H1 (cell line): ENCODE results near the gene RBM44. TPM values are rescaled to one million over a fixed set of nuclear protein-coding genes. Genes with fewer than 3 reads are reported as not detected.

Experiments
- CTCF ChIA-PET: fragments of 300-600 bp; sonication (Branson Sonifier 250); formaldehyde crosslinking; loops from one replicate; lab custom pipeline; 2021; ENCODE audit not compliant: partially characterized antibody; lab: Charles Lee
- POLR2A ChIA-PET: fragments of 300-600 bp; sonication (Branson Sonifier 250); formaldehyde crosslinking; loops from one replicate; lab custom pipeline; 2021; ENCODE audit warnings: inconsistent platforms; ENCODE audit not compliant: partially characterized antibody; lab: Charles Lee
- DNase-seq, 2 experiments: peaks; one replicate each; pipeline versions ENCODE4 v3.0.0 to v3.0.0-alpha.2; 2010 to 2022; ENCODE audit warnings: low spot score in 2 of 2, low read depth in 1 of 2, mixed read lengths in 1 of 2
- FAIRE-seq: peaks from 2 replicates; lab custom pipeline; 2011; peaks lifted over from hg19 to GRCh38; lab: Jason Lieb, UNC
- H2AFZ ChIP-seq: 2 replicates; pipeline ENCODE4 v1.8.1; 2012; ENCODE audit warnings: low read length, inconsistent platforms
- H2AK5ac ChIP-seq: 2 replicates; pipeline ENCODE4 v1.6.1; 2013; ENCODE audit warnings: low read depth, low read length
- H2BK120ac ChIP-seq: replicated peaks from 2 replicates; pipeline ENCODE3; 2013; ENCODE audit warnings: low read depth, low read length, inconsistent platforms
- H2BK12ac ChIP-seq: 2 replicates; pipeline ENCODE4 v1.6.1; 2013; ENCODE audit warnings: low read depth, low read length
- H2BK15ac ChIP-seq: 2 replicates; pipeline ENCODE4 v1.6.1; 2013; ENCODE audit warnings: low read length
- H2BK20ac ChIP-seq: 2 replicates; pipeline ENCODE4 v1.6.1; 2013; ENCODE audit warnings: low read length
- H2BK5ac ChIP-seq: 2 replicates; pipeline ENCODE4 v1.6.1; 2013; ENCODE audit warnings: low read depth, low read length
- H3K14ac ChIP-seq: 2 replicates; pipeline ENCODE4 v1.6.1; 2013; ENCODE audit warnings: inconsistent platforms; ENCODE audit not compliant: insufficient read length
- H3K18ac ChIP-seq: 2 replicates; pipeline ENCODE4 v1.6.1; 2013; ENCODE audit warnings: low read length; ENCODE audit errors: extremely low read depth
- H3K23ac ChIP-seq: 2 replicates; pipeline ENCODE4 v1.6.1; 2013; ENCODE audit warnings: inconsistent platforms; ENCODE audit not compliant: insufficient read length
- H3K23me2 ChIP-seq: 2 replicates; pipeline ENCODE4 v1.6.1; 2013; ENCODE audit warnings: low read depth, low read length
- H3K27ac ChIP-seq: 2 replicates; pipeline ENCODE4 v1.6.1; 2011; ENCODE audit warnings: low read depth, low read length, inconsistent platforms
- H3K27me3 ChIP-seq, 4 experiments: replicated peaks in 1 of 4; 1 replicate in 1 of 4; 2 replicates in 3 of 4; pipeline versions ENCODE4 v1.6.1 to v1.8.1; 2011 to 2013; ENCODE audit warnings: low read length in 3 of 4, mild to moderate bottlenecking in 3 of 4, inconsistent platforms in 2 of 4, mixed read lengths in 2 of 4, moderate library complexity in 1 of 4; ENCODE audit not compliant: control insufficient read depth in 3 of 4, insufficient read depth in 3 of 4; ENCODE audit errors: extremely low read depth in 1 of 4
- H3K36me3 ChIP-seq, 4 experiments: 2 replicates each; pipeline versions ENCODE4 v1.6.1 to v1.8.1; 2011 to 2013; ENCODE audit warnings: mild to moderate bottlenecking in 4 of 4, low read length in 3 of 4, moderate library complexity in 2 of 4, control low read depth in 1 of 4, inconsistent platforms in 1 of 4; ENCODE audit not compliant: insufficient read depth in 4 of 4, control insufficient read depth in 2 of 4
- H3K4ac ChIP-seq: replicated peaks from 2 replicates; pipeline ENCODE3; 2013; ENCODE audit warnings: low read length, low read depth, mixed read lengths, inconsistent platforms; ENCODE audit not compliant: insufficient read length
- H3K4me1 ChIP-seq, 4 experiments: replicated peaks in 1 of 4; 1 replicate in 1 of 4; 2 replicates in 3 of 4; pipeline versions ENCODE4 v1.6.1 to v1.8.1; 2011 to 2013; ENCODE audit warnings: low read length in 3 of 4, inconsistent platforms in 2 of 4, mixed read lengths in 1 of 4; ENCODE audit not compliant: insufficient read depth in 4 of 4, control insufficient read depth in 3 of 4
- H3K4me2 ChIP-seq, 2 experiments: 2 replicates each; pipeline versions ENCODE4 v1.6.1 to v1.8.1; 2011 to 2013; ENCODE audit warnings: low read depth in 2 of 2, low read length in 2 of 2, control low read depth in 1 of 2, inconsistent platforms in 1 of 2, mild to moderate bottlenecking in 1 of 2; ENCODE audit not compliant: insufficient read depth in 1 of 2
- H3K4me3 ChIP-seq, 4 experiments: fragments of 200-600, 300-600 bp in 1 of 4; sonication (generic), shearing (Covaris generic), sonication (Bioruptor Twin) in 1 of 4; 2 replicates each; pipeline versions ENCODE4 v1.5.1 to v1.8.1; 2011 to 2016; ENCODE audit warnings: low read length in 4 of 4, low read depth in 3 of 4, control low read depth in 2 of 4, inconsistent platforms in 2 of 4, mild to moderate bottlenecking in 2 of 4, mixed read lengths in 1 of 4, moderate library complexity in 1 of 4; ENCODE audit not compliant: insufficient read depth in 2 of 4; ENCODE audit errors: extremely low read depth in 1 of 4
- H3K56ac ChIP-seq: replicated peaks from 2 replicates; pipeline ENCODE3; 2013; ENCODE audit warnings: low read depth, mild to moderate bottlenecking, mixed read lengths, low read length, inconsistent platforms; ENCODE audit not compliant: insufficient read length
- H3K79me1 ChIP-seq: 2 replicates; pipeline ENCODE4 v1.6.1; 2013; ENCODE audit warnings: low read depth, low read length, control low read depth
- H3K79me2 ChIP-seq, 2 experiments: 2 replicates each; pipeline versions ENCODE4 v1.6.1 to v1.8.1; 2012 to 2013; ENCODE audit warnings: low read length in 2 of 2, mild to moderate bottlenecking in 2 of 2, inconsistent platforms in 1 of 2; ENCODE audit not compliant: insufficient read depth in 2 of 2, control insufficient read depth in 1 of 2
- H3K9ac ChIP-seq, 4 experiments: replicated peaks in 1 of 4; 1 replicate in 1 of 4; 2 replicates in 3 of 4; pipeline versions ENCODE4 v1.6.1 to v1.8.1; 2011 to 2013; ENCODE audit warnings: low read depth in 3 of 4, low read length in 3 of 4, control low read depth in 2 of 4, mild to moderate bottlenecking in 2 of 4, moderate library complexity in 2 of 4, inconsistent platforms in 1 of 4; ENCODE audit errors: extremely low read depth in 1 of 4
- H3K9me3 ChIP-seq, 2 experiments: 2 replicates each; pipeline versions ENCODE4 v1.6.1 to v1.8.1; 2012 to 2013; ENCODE audit warnings: mild to moderate bottlenecking in 2 of 2, moderate library complexity in 2 of 2, control low read depth in 1 of 2, inconsistent platforms in 1 of 2, low read depth in 1 of 2, low read length in 1 of 2, mixed read lengths in 1 of 2; ENCODE audit not compliant: insufficient read depth in 2 of 2
- H4K20me1 ChIP-seq, 2 experiments: replicated peaks in 1 of 2; 2 replicates each; pipeline versions ENCODE3 to v1.8.1; 2011 to 2013; ENCODE audit warnings: inconsistent platforms in 2 of 2, low read length in 2 of 2, mild to moderate bottlenecking in 1 of 2; ENCODE audit not compliant: insufficient read depth in 2 of 2, control insufficient read depth in 1 of 2
- H4K5ac ChIP-seq: 2 replicates; pipeline ENCODE4 v1.6.1; 2013; ENCODE audit warnings: low read length, low read depth, mixed read lengths, inconsistent platforms; ENCODE audit not compliant: insufficient read length
- H4K8ac ChIP-seq: 2 replicates; pipeline ENCODE4 v1.8.0; 2013; ENCODE audit warnings: mild to moderate bottlenecking, moderate library complexity, low read length, inconsistent platforms; ENCODE audit not compliant: insufficient read depth; ENCODE audit errors: extremely low read depth
- H4K91ac ChIP-seq: replicated peaks from 2 replicates; pipeline ENCODE3; 2013; ENCODE audit warnings: low read length, mixed read lengths, inconsistent platforms; ENCODE audit not compliant: insufficient read length
- BRCA1 ChIP-seq: IDR thresholded peaks from 2 replicates; pipeline ENCODE4 v1.6.1; 2012; ENCODE audit warnings: low read depth, low read length, improper control_type of control experiment
- MAFK ChIP-seq: IDR thresholded peaks from 2 replicates; pipeline ENCODE4 v1.6.1; 2012; ENCODE audit warnings: low read depth, mild to moderate bottlenecking, improper control_type of control experiment, low read length
- RAD21 ChIP-seq, 2 experiments: IDR thresholded peaks in 1 of 2; conservative IDR thresholded peaks in 1 of 2; 2 replicates each; pipeline ENCODE4 v1.6.1; 2011; ENCODE audit warnings: low read depth in 2 of 2, low read length in 2 of 2, improper control_type of control experiment in 1 of 2, inconsistent platforms in 1 of 2, mild to moderate bottlenecking in 1 of 2, moderate library complexity in 1 of 2
- RXRA ChIP-seq: IDR thresholded peaks from 2 replicates; pipeline ENCODE4 v1.6.1; 2011; ENCODE audit warnings: low read depth, mild to moderate bottlenecking, low read length, moderate library complexity; ENCODE audit not compliant: insufficient read depth
- SP4 ChIP-seq: IDR thresholded peaks from 2 replicates; pipeline ENCODE4 v1.6.1; 2012; ENCODE audit warnings: low read length, inconsistent platforms
- TCF12 ChIP-seq: IDR thresholded peaks from 2 replicates; pipeline ENCODE4 v1.6.1; 2011; ENCODE audit warnings: low read depth, mild to moderate bottlenecking, low read length
- WGBS, 2 experiments: shearing (Covaris generic) in 1 of 2; methylation state at CpG; one replicate each; pipeline versions ENCODE4 v1.1.6 to v1.1.7; 2013 to 2015; ENCODE audit warnings: low lambda C conversion rate in 2 of 2, mixed read lengths in 2 of 2, inconsistent platforms in 1 of 2, low coverage in 1 of 2, missing lambda C conversion rate in 1 of 2; ENCODE audit not compliant: insufficient replicate concordance in 2 of 2, insufficient coverage in 1 of 2, insufficient read length in 1 of 2; ENCODE audit errors: extremely low coverage in 1 of 2, missing lambda C conversion rate in 1 of 2; 5-methylcytosine and 5-hydroxymethylcytosine counted together
- polyA plus RNA-seq, 7 experiments: library from polyadenylated mRNA; depleted of rRNA in 3 of 7; stranded (reverse) in 5 of 7; unstranded in 2 of 7; fragments of >200 nt in 5 of 7; fragments of 200-250 nt in 2 of 7; gene quantifications; 1 replicate in 5 of 7; 2 replicates in 1 of 7; 4 replicates in 1 of 7; pipeline versions ENCODE4 v1.2.1 to v1.2.3, GENCODE V29; 2011 to 2013; ENCODE audit warnings: missing spikeins in 2 of 7, mixed read lengths in 2 of 7
- total RNA-seq: library from RNA; stranded (reverse); fragmentation: NEBNext Ultra II Directional; extraction: Animal tissue kit (Norgen Biotek cat#: 25700); gene quantifications from 2 replicates; pipeline ENCODE4 v1.2.1, GENCODE V29; 2021

Gene RBM44
- total and polyA plus RNA-seq, 2 of the 8 experiments (the other 6 are each of a cell fraction or from before 2014, with no cell fraction given): 0.12 to 0.43 TPM

DNA sequence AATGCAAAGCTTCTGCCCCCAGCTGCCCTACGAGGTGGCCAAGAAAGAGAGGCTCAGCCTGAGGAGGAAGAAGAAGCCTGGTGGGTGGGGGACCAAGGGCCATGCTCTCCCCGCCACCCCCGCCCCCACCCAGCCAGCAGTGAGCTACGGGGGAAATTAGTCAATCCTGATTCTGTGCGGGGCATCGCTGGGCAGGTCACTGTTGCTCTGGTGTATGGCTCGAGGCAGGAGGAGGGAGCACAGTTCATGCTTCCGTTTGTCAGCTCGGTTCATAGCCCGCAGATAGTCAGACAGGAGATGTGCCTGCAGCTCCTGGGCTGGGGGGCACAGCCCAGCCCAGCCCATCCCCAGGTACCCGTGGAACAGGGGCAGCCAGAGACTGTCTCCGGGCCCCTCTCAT, 78.0 kb downstream of the RBM44 start:
- no peak overlapping the region for H4K91ac ChIP-seq
- H2AK5ac ChIP-seq: no peak overlapping the region
- no peak overlapping the region for H4K5ac ChIP-seq
- no peaks in the 10 kb centered on the region for H3K36me3 ChIP-seq
- no peak overlapping the region for H3K18ac ChIP-seq
- FAIRE-seq (no peak), DNase-seq (no peak)
- no peaks in the 10 kb centered on the region for H3K79me1 ChIP-seq
- no peak overlapping the region for H3K4me3 ChIP-seq
- no peak overlapping the region for H3K4ac ChIP-seq
- no peak overlapping the region for H3K27ac ChIP-seq
- no peak overlapping the region for H2BK15ac ChIP-seq
- WGBS, 2 experiments: 95% methylated on average over 7 of the region's 12 CpGs; no CpG with 5 or more reads in 1 of the 2 experiments
- H3K9me3 ChIP-seq: no peaks in the 10 kb centered on the region; a peak in 1 of 4 replicates
- no peak overlapping the region for H3K4me2 ChIP-seq
- no peak overlapping the region for H2AFZ ChIP-seq
- H4K20me1 ChIP-seq: no peaks in the 10 kb centered on the region
- no peaks in the 10 kb centered on the region for H3K27me3 ChIP-seq
- H2BK12ac ChIP-seq: no peak overlapping the region
- no peaks in the 10 kb centered on the region for H3K23me2 ChIP-seq
- no peak overlapping the region for H2BK120ac ChIP-seq
- no peak overlapping the region for H3K23ac ChIP-seq
- H2BK20ac ChIP-seq: no peak overlapping the region
- CTCF ChIA-PET: interaction anchor here (0.6 to 1.9 kb wide), 6 partner anchors 8 to 291 kb away, joined by 3 to 5 read pairs (median 4); no protein-coding TSS in a partner anchor
- no peaks in the 10 kb centered on the region; a peak in 3 of 7 replicates for H3K4me1 ChIP-seq
- no peak overlapping the region for H3K14ac ChIP-seq
- no peak overlapping the region for H4K8ac ChIP-seq
- H2BK5ac ChIP-seq: no peak overlapping the region
- H3K79me2 ChIP-seq: no peaks in the 10 kb centered on the region
- no peak overlapping the region for H3K56ac ChIP-seq
- H3K9ac ChIP-seq: no peak overlapping the region
- POLR2A ChIA-PET: no interaction called here
- TF ChIP-seq BRCA1 (no peak), TCF12 (no peak), MAFK (no peak), RAD21 (IDR thresholded peaks at IDR 0.05 in 1 of 2, conservative IDR thresholded peaks at IDR 0.05 in 1 of 2; ENCODE audit: low read depth in 2 of 2, low read length in 2 of 2) (no peak), RXRA (no peak), SP4 (no peak)
